K562 (cell line): ENCODE measurements around the gene SORCS2.

ENCODE experiments used
- HNRNPH1 ChIP-seq: fragments of 200-400 bp; formaldehyde crosslinking; optimal IDR thresholded peaks from 2 replicates; pipeline ENCODE3; 2017; ENCODE audit warnings: low read depth, mild to moderate bottlenecking, low read length, moderate library complexity
- NCOR1 ChIP-seq: fragments of 450-650 bp; IDR thresholded peaks from 2 replicates; pipeline ENCODE4 v1.6.1; 2016; ENCODE audit warnings: mild to moderate bottlenecking, moderate library complexity
- NELFE ChIP-seq: IDR thresholded peaks from 2 replicates; pipeline ENCODE4 v1.6.1; 2011; ENCODE audit warnings: mild to moderate bottlenecking; ENCODE audit not compliant: insufficient read depth, insufficient read length
- PHF8 ChIP-seq: fragments of 200-600 bp; sonication (generic); IDR thresholded peaks from 2 replicates; pipeline ENCODE4 v1.6.1; 2012; ENCODE audit warnings: mixed run types, mild to moderate bottlenecking, inconsistent platforms, low read length, moderate library complexity, borderline replicate concordance
- SP2 ChIP-seq: IDR thresholded peaks from 2 replicates; pipeline ENCODE4 v1.6.1; 2011; ENCODE audit warnings: mild to moderate bottlenecking, low read depth, low read length, moderate library complexity; ENCODE audit not compliant: poor library complexity, severe bottlenecking; ENCODE audit errors: extremely low read depth
- TEAD2 ChIP-seq: fragments of 450-650 bp; IDR thresholded peaks from 2 replicates; pipeline ENCODE4 v1.6.1; 2016; ENCODE audit warnings: missing genetic modification characterization, control low read depth, missing compliant biosample characterization
- XRCC4 ChIP-seq: IDR thresholded peaks from one replicate; pipeline ENCODE4 v1.6.1; 2011; ENCODE audit not compliant: insufficient read depth, insufficient read length; ENCODE audit errors: extremely low read depth
- TF ChIP-seq, protein P1 (sequence below), 3 experiments: IDR thresholded peaks in 2 of 3; conservative IDR thresholded peaks in 1 of 3; 2 replicates each; pipeline ENCODE4 v1.5.1; 2011 to 2012; ENCODE audit warnings: low read length in 3 of 3, mild to moderate bottlenecking in 3 of 3, control low read depth in 2 of 3, improper control_type of control experiment in 1 of 3, inconsistent platforms in 1 of 3, low read depth in 1 of 3, mixed read lengths in 1 of 3, moderate library complexity in 1 of 3; ENCODE audit not compliant: insufficient read depth in 2 of 3

DNA sequence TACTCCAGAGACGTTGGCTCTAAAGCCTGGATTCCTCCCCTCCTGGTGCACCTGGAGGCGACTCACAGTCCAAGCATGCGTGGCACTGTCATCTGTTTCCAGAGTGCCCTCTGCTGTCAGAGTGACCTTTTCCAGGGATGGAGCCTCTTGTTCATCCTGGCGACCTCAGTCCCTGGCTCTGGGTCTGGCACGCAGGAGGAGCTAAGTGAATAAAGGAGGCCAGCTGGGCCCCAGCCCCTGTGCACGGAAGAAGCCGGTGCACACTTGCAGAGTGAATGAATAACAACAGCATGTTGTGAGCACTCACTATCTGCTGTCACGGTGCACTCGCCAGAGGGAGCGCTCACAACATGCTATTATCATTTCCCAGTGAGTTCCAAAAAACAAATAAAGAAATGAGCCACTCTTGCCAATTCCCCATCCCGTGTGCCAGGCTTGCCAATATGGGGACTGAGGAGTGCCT, 270.2 kb downstream of the SORCS2 start:
- TF ChIP-seq XRCC4, result no peak
- no peak for TF ChIP-seq NCOR1
- TF ChIP-seq NELFE, result no peak
- no peak for TF ChIP-seq PHF8
- TF ChIP-seq TEAD2 (tag), result no peak
- no peak for TF ChIP-seq HNRNPH1
- TF ChIP-seq, protein P1, sequence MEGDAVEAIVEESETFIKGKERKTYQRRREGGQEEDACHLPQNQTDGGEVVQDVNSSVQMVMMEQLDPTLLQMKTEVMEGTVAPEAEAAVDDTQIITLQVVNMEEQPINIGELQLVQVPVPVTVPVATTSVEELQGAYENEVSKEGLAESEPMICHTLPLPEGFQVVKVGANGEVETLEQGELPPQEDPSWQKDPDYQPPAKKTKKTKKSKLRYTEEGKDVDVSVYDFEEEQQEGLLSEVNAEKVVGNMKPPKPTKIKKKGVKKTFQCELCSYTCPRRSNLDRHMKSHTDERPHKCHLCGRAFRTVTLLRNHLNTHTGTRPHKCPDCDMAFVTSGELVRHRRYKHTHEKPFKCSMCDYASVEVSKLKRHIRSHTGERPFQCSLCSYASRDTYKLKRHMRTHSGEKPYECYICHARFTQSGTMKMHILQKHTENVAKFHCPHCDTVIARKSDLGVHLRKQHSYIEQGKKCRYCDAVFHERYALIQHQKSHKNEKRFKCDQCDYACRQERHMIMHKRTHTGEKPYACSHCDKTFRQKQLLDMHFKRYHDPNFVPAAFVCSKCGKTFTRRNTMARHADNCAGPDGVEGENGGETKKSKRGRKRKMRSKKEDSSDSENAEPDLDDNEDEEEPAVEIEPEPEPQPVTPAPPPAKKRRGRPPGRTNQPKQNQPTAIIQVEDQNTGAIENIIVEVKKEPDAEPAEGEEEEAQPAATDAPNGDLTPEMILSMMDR (IDR thresholded peaks at IDR 0.05 in 2 of 3, conservative IDR thresholded peaks at IDR 0.05 in 1 of 3; ENCODE audit: insufficient read depth in 2 of 3, low read depth in 1 of 3, low read length in 3 of 3), result 0 out of 6 replicates have a peak, but pooled peaks of 2 of the 3 experiments have one; percentile 10 to 20
- TF ChIP-seq SP2, result no peak
